Fibroblast of skin of right biceps (primary cell): ENCODE measurements around the gene RASA4B.
"Not testable (repeated sequence)": the region's sequence is repeated elsewhere in the genome, so short reads cannot be mapped to it uniquely, and the experiment has no call there.

Experiments used
- DNase-seq: peaks from one replicate; pipeline ENCODE4 v3.0.0-alpha.2; 2013

The RASA4B gene

GRCh38 chr7:102517550-102518147 is at the start of gene RASA4B:
Gene RASA4B (minus strand): TSS chr7:102517777. CDS start chr7:102517710, 67 bp downstream.
- peak; percentile 16 for DNase-seq

- DNase-seq = not testable (repeated sequence)
Observed at GRCh38 chr7:102550808-102551422, 33.3 kb upstream of the RASA4B start, which contains the start of gene SPDYE2. Gene SPDYE2 (plus strand): TSS chr7:102551226. CDS start chr7:102553256, 2,030 bp downstream.

GRCh38 chr7:102546353-102546752 is 28.8 kb upstream of the RASA4B start:
- not testable (repeated sequence) for DNase-seq

- not testable (repeated sequence) for DNase-seq
Observed at GRCh38 chr7:102545288-102545687, 27.7 kb upstream of the RASA4B start.

GRCh38 chr7:102544372-102544771 is 26.8 kb upstream of the RASA4B start:
- DNase-seq = not testable (repeated sequence)

- DNase-seq = not testable (repeated sequence)
Observed at GRCh38 chr7:102543596-102543995, 26.0 kb upstream of the RASA4B start, which contains the start of gene UPK3BL2. Gene UPK3BL2 (minus strand): TSS chr7:102543696. CDS start chr7:102543636, 60 bp downstream.

GRCh38 chr7:102542771-102543170 is 25.2 kb upstream of the RASA4B start:
- not testable (repeated sequence) for DNase-seq

GRCh38 chr7:102542083-102542482 is 24.5 kb upstream of the RASA4B start:
- not testable (repeated sequence) for DNase-seq

- DNase-seq = not testable (repeated sequence)
Observed at GRCh38 chr7:102540604-102541003, 23.0 kb upstream of the RASA4B start.

- DNase-seq = not testable (repeated sequence)
Observed at GRCh38 chr7:102535062-102535615, 17.6 kb upstream of the RASA4B start.

- not testable (repeated sequence) for DNase-seq
Observed at GRCh38 chr7:102532127-102532526, 14.6 kb upstream of the RASA4B start.

GRCh38 chr7:102531583-102531982 is 14.0 kb upstream of the RASA4B start:
- not testable (repeated sequence) for DNase-seq

- DNase-seq = not testable (repeated sequence)
Observed at GRCh38 chr7:102527822-102528793, 10.5 kb upstream of the RASA4B start.

GRCh38 chr7:102527182-102527581 is 9.6 kb upstream of the RASA4B start:
- DNase-seq = not testable (repeated sequence)

- DNase-seq = not testable (repeated sequence)
Observed at GRCh38 chr7:102524803-102525202, 7.2 kb upstream of the RASA4B start.

GRCh38 chr7:102520797-102521196 is 3.2 kb upstream of the RASA4B start:
- not testable (repeated sequence) for DNase-seq

GRCh38 chr7:102516951-102517350 is 626 bp downstream of the RASA4B start:
- DNase-seq = not testable (repeated sequence)

- not testable (repeated sequence) for DNase-seq
Observed at GRCh38 chr7:102515889-102516288, 1.7 kb downstream of the RASA4B start.

- DNase-seq = not testable (repeated sequence)
Observed at GRCh38 chr7:102514881-102515721, 2.5 kb downstream of the RASA4B start.

GRCh38 chr7:102512642-102513221 is 4.8 kb downstream of the RASA4B start:
- DNase-seq = peak; percentile 90

GRCh38 chr7:102511860-102512522 is 5.6 kb downstream of the RASA4B start:
- DNase-seq = not testable (repeated sequence)
